ENCODE data around the gene PON3.
"Not testable (repeated sequence)": the region's sequence is repeated elsewhere in the genome, so short reads cannot be mapped to it uniquely, and the experiment has no call there.

Gene PON3

GRCh38 chr7:95411666-95412065, 15.5 kb upstream of the PON3 start:
- DNase-seq (ENCODE audit: low spot score), result no peak

- no peak for DNase-seq (ENCODE audit: low spot score)
Observed at GRCh38 chr7:95411036-95411435, 14.9 kb upstream of the PON3 start.

GRCh38 chr7:95407751-95408150, 11.6 kb upstream of the PON3 start:
- no peak for DNase-seq (ENCODE audit: low spot score)

GRCh38 chr7:95405800-95406199, 9.6 kb upstream of the PON3 start:
- DNase-seq (ENCODE audit: low spot score), result no peak

- no peak for DNase-seq (ENCODE audit: low spot score)
Observed at GRCh38 chr7:95405208-95405607, 9.0 kb upstream of the PON3 start.

- peak; percentile 9 for DNase-seq (ENCODE audit: low spot score)
Observed at GRCh38 chr7:95404316-95404865, 8.2 kb upstream of the PON3 start.

GRCh38 chr7:95398155-95398940, 2.2 kb upstream of the PON3 start:
- no peak for DNase-seq (ENCODE audit: low spot score)

GRCh38 chr7:95397381-95397780, 1.2 kb upstream of the PON3 start:
- no peak for DNase-seq (ENCODE audit: low spot score)

- DNase-seq (ENCODE audit: low spot score), result no peak
Observed at GRCh38 chr7:95395755-95396135, 430 bp downstream of the PON3 start.

GRCh38 chr7:95394370-95394769, 1.8 kb downstream of the PON3 start:
- DNase-seq (ENCODE audit: low spot score), result no peak

- no peak for DNase-seq (ENCODE audit: low spot score)
Observed at GRCh38 chr7:95391761-95392160, 4.4 kb downstream of the PON3 start.

- DNase-seq (ENCODE audit: low spot score), result no peak
Observed at GRCh38 chr7:95389516-95389915, 6.7 kb downstream of the PON3 start.

GRCh38 chr7:95379457-95379856, 16.7 kb downstream of the PON3 start:
- not testable (repeated sequence) for DNase-seq (ENCODE audit: low spot score)

- no peak for DNase-seq (ENCODE audit: low spot score)
Observed at GRCh38 chr7:95376632-95377400, 19.4 kb downstream of the PON3 start.

- no peak for DNase-seq (ENCODE audit: low spot score)
Observed at GRCh38 chr7:95375591-95376257, 20.5 kb downstream of the PON3 start.

- no peak for DNase-seq (ENCODE audit: low spot score)
Observed at GRCh38 chr7:95373323-95373722, 22.9 kb downstream of the PON3 start.

GRCh38 chr7:95368235-95368634, 27.9 kb downstream of the PON3 start:
- no peak for DNase-seq (ENCODE audit: low spot score)

GRCh38 chr7:95367606-95368005, 28.6 kb downstream of the PON3 start:
- DNase-seq (ENCODE audit: low spot score), result no peak

- DNase-seq (ENCODE audit: low spot score), result no peak
Observed at GRCh38 chr7:95365151-95365550, 31.0 kb downstream of the PON3 start.

GRCh38 chr7:95357623-95358022, 38.6 kb downstream of the PON3 start:
- no peak for DNase-seq (ENCODE audit: low spot score)

- no peak for DNase-seq (ENCODE audit: low spot score)
Observed at GRCh38 chr7:95342642-95343307, 53.4 kb downstream of the PON3 start.

GRCh38 chr7:95342029-95342428, 54.1 kb downstream of the PON3 start:
- no peak for DNase-seq (ENCODE audit: low spot score)

All from AG08395 (cell line).